Activated CD8-positive, alpha-beta T cell treated with anti-CD3 and anti-CD28 coated beads for 36 hours (primary cell): Measurements from ENCODE around the gene POLDIP2. TPM values are rescaled to one million over a fixed set of nuclear protein-coding genes. Genes with fewer than 3 reads are reported as not detected.

Experiments used
- ATAC-seq: fragments of 200-7000 bp; cut with Tn5 transposase; one replicate; pipeline ENCODE4 v1.10.0; 2021; ENCODE audit warnings: mild to moderate bottlenecking, moderate library complexity
- CTCF ChIA-PET: fragments of 350-600 bp; sonication (Branson Sonifier 250); formaldehyde crosslinking; loops from one replicate; lab custom pipeline; 2021; ENCODE audit warnings: antibody characterized with exemption; lab: Charles Lee
- POLR2A ChIA-PET: fragments of 350-600 bp; sonication (Branson Sonifier 250); formaldehyde crosslinking; loops from one replicate; lab custom pipeline; 2021; ENCODE audit warnings: antibody characterized with exemption; lab: Charles Lee
- DNase-seq: peaks from one replicate; pipeline ENCODE4 v3.0.0-alpha.2; 2020
- H3K27ac Mint-ChIP-seq: one replicate; pipeline ENCODE4 v1.8.0; 2021; ENCODE audit warnings: mild to moderate bottlenecking, mixed read lengths
- H3K27me3 Mint-ChIP-seq: one replicate; pipeline ENCODE4 v1.8.0; 2021; ENCODE audit warnings: mixed read lengths
- H3K36me3 Mint-ChIP-seq: one replicate; pipeline ENCODE4 v1.8.0; 2021; ENCODE audit warnings: low read depth, mixed read lengths
- H3K4me1 Mint-ChIP-seq: one replicate; pipeline ENCODE4 v1.8.0; 2021; ENCODE audit warnings: low read depth, mixed read lengths
- H3K4me3 Mint-ChIP-seq: one replicate; pipeline ENCODE4 v1.8.0; 2021; ENCODE audit warnings: mild to moderate bottlenecking, moderate library complexity, mixed read lengths
- H3K9me3 Mint-ChIP-seq: one replicate; pipeline ENCODE4 v1.8.0; 2021; ENCODE audit warnings: mixed read lengths
- CTCF ChIP-seq: fragments of 200-600 bp; IDR thresholded peaks from one replicate; pipeline ENCODE4 v1.8.0; 2022; ENCODE audit warnings: antibody characterized with exemption, mild to moderate bottlenecking
- intact Hi-C: fragments of 100-400 bp; cut with micrococcal nuclease; formaldehyde crosslinking; loops from one replicate; pipeline ENCODE4 v1.10.0; 2022
- microRNA-seq: library from miRNA; unstranded; fragments of <30 nt; microRNA quantifications from one replicate; pipeline ENCODE4 v1.2.0, GENCODE V29; 2022; ENCODE audit warnings: borderline microRNAs expressed, borderline replicate concordance
- total RNA-seq, 2 experiments: library from RNA; stranded (reverse); gene quantifications; one replicate each; pipeline ENCODE4 v1.2.3, GENCODE V29; 2021

The POLDIP2 gene
- total RNA-seq, 2 experiments from 2014 or later = 87.6 to 88.7 TPM

GRCh38 chr17:28298449-28298848, 58.9 kb downstream of the POLDIP2 start:
- TF ChIP-seq CTCF = no peak
- H3K27ac Mint-ChIP-seq = no peak overlapping the region
- H3K27me3 Mint-ChIP-seq = peaks cover 6% of the 10 kb centered on the region
- H3K36me3 Mint-ChIP-seq = no peaks in the 10 kb centered on the region
- H3K4me1 Mint-ChIP-seq = peaks cover 14% of the 10 kb centered on the region
- no peak for DNase-seq
- no peak overlapping the region for H3K4me3 Mint-ChIP-seq
- ChIA-PET POLR2A (no interaction called here), CTCF (interaction anchor here (0.9 to 1.3 kb wide), 2 partner anchors 20 to 119 kb away, joined by 4 read pairs; no protein-coding TSS in a partner anchor)
- H3K9me3 Mint-ChIP-seq = no peaks in the 10 kb centered on the region
- no peak for ATAC-seq
- intact Hi-C loops = no loop called here

Small RNA genes lying within 50 kb of the gene (microRNA-seq; reads per million reads assigned to microRNA genes)
- gene MIR4723 = 2.4 reads per million

Other genes with a start within 250 kb of the POLDIP2 start
- 10 to 100 TPM; 36.1 to 36.2 TPM for gene TMEM97, start 38.3 kb downstream of the POLDIP2 start, total RNA-seq
- 10 to 100 TPM; 16.7 to 18.8 TPM for gene IFT20, start 22.1 kb downstream of the POLDIP2 start, total RNA-seq
- 10 to 100 TPM; 19.5 to 20.9 TPM for gene TNFAIP1, start 21.8 kb downstream of the POLDIP2 start, total RNA-seq
- not detected for gene SEBOX, start 7.7 kb upstream of the POLDIP2 start, total RNA-seq
- gene VTN, start 12.8 kb upstream of the POLDIP2 start, total RNA-seq = under 1 TPM in 1 of 2 experiments, not detected in 1; 0.11 TPM
- gene SARM1, start 14.2 kb upstream of the POLDIP2 start, total RNA-seq = 10 to 100 TPM; 16.7 to 19.8 TPM
- 1 to 10 TPM; 2.1 to 3.1 TPM for gene SLC46A1, start 48.7 kb upstream of the POLDIP2 start, total RNA-seq
- gene SLC13A2, start 116.1 kb upstream of the POLDIP2 start, total RNA-seq = not detected
- gene FOXN1, start 148.8 kb upstream of the POLDIP2 start, total RNA-seq = not detected
- 10 to 100 TPM; 43.6 to 44.8 TPM for gene UNC119, start 195.1 kb upstream of the POLDIP2 start, total RNA-seq
- 10 to 100 TPM; 33.8 to 36.9 TPM for gene PIGS, start 214.0 kb upstream of the POLDIP2 start, total RNA-seq
- 100 to 1,000 TPM; 142 to 146 TPM for gene ALDOC, start 219.4 kb upstream of the POLDIP2 start, total RNA-seq
- 100 to 1,000 TPM; 140 to 141 TPM for gene SPAG5, start 241.5 kb upstream of the POLDIP2 start, total RNA-seq